NCI-H2081 (cell line): ENCODE measurements around the gene STX17.
"Not testable (repeated sequence)": the region's sequence is repeated elsewhere in the genome, so short reads cannot be mapped to it uniquely, and the experiment has no call there.

Experiments
- DNase-seq, 2 experiments: peaks; one replicate each; lab custom pipeline; 2025; lab: John Stamatoyannopoulos, UW

STX17 gene

GRCh38 chr9:99906403-99907207, at the start of gene STX17:
STX17 (plus strand) TSS chr9:99906654; CDS start chr9:99915240, 8,586 bp downstream.
- peak; percentile 61 to 83 for DNase-seq

- DNase-seq, result not testable (repeated sequence)
Measured at GRCh38 chr9:99857576-99857975, 48.9 kb upstream of the STX17 start.

GRCh38 chr9:99858087-99858486, 48.4 kb upstream of the STX17 start:
- no peak for DNase-seq

GRCh38 chr9:99859243-99859980, 47.0 kb upstream of the STX17 start:
- no peak for DNase-seq

GRCh38 chr9:99860266-99860665, 46.2 kb upstream of the STX17 start:
- no peak for DNase-seq

GRCh38 chr9:99863955-99864354, 42.5 kb upstream of the STX17 start:
- DNase-seq, result no peak

GRCh38 chr9:99866398-99866797, 40.1 kb upstream of the STX17 start:
- DNase-seq, result no peak

- no peak for DNase-seq
Measured at GRCh38 chr9:99867536-99867935, 38.9 kb upstream of the STX17 start.

GRCh38 chr9:99867968-99868367, 38.5 kb upstream of the STX17 start:
- DNase-seq, result no peak

GRCh38 chr9:99868845-99869244, 37.6 kb upstream of the STX17 start:
- DNase-seq, result no peak

GRCh38 chr9:99870126-99870525, 36.3 kb upstream of the STX17 start:
- DNase-seq, result no peak

GRCh38 chr9:99873531-99873930, 32.9 kb upstream of the STX17 start:
- DNase-seq, result no peak

GRCh38 chr9:99873943-99874584, 32.4 kb upstream of the STX17 start:
- DNase-seq, result no peak

- DNase-seq, result no peak
Measured at GRCh38 chr9:99876190-99876589, 30.3 kb upstream of the STX17 start.

GRCh38 chr9:99878651-99879050, 27.8 kb upstream of the STX17 start:
- no peak for DNase-seq

GRCh38 chr9:99881769-99882168, 24.7 kb upstream of the STX17 start:
- no peak for DNase-seq

GRCh38 chr9:99885747-99886146, 20.7 kb upstream of the STX17 start:
- DNase-seq, result no peak

GRCh38 chr9:99889120-99889519, 17.3 kb upstream of the STX17 start:
- no peak for DNase-seq

- DNase-seq, result no peak
Measured at GRCh38 chr9:99894826-99895225, 11.6 kb upstream of the STX17 start.

GRCh38 chr9:99895510-99895909, 10.9 kb upstream of the STX17 start:
- DNase-seq, result no peak

- DNase-seq, result no peak
Measured at GRCh38 chr9:99896119-99896518, 10.3 kb upstream of the STX17 start.

- DNase-seq, result no peak
Measured at GRCh38 chr9:99903393-99903792, 3.1 kb upstream of the STX17 start.
